LHCN-M2 (cell line): ENCODE measurements around the gene SNRNP70. TPM values are rescaled to one million over a fixed set of nuclear protein-coding genes. Genes with fewer than 3 reads are reported as not detected.
A peak's percentile ranks its signal among the peaks of the same experiment; 100 is the strongest.

Experiments
- DNase-seq: peaks from one replicate; pipeline ENCODE4 v3.0.0-alpha.2; 2012; ENCODE audit warnings: low read depth
- total RNA-seq: library from RNA; depleted of rRNA; stranded (reverse); fragments of >200 nt; gene quantifications from 2 replicates; pipeline ENCODE4 v1.2.3, GENCODE V29; 2014

The SNRNP70 gene
- total RNA-seq, 1 experiment from 2014 or later = 241 TPM

GRCh38 chr19:49101160-49101559 lies 15.9 kb downstream of the SNRNP70 start:
- no peak for DNase-seq

- no peak for DNase-seq
Measured at GRCh38 chr19:49102303-49102702, 17.1 kb downstream of the SNRNP70 start.

GRCh38 chr19:49103331-49104085 lies 18.3 kb downstream of the SNRNP70 start:
- DNase-seq = no peak

GRCh38 chr19:49104229-49104864 lies 19.1 kb downstream of the SNRNP70 start:
- no peak for DNase-seq

- DNase-seq = peak; percentile 54
Measured at GRCh38 chr19:49106648-49107135, 21.4 kb downstream of the SNRNP70 start.

- no peak for DNase-seq
Measured at GRCh38 chr19:49107625-49108459, 22.6 kb downstream of the SNRNP70 start.

- no peak for DNase-seq
Measured at GRCh38 chr19:49109051-49109450, 23.8 kb downstream of the SNRNP70 start.

- DNase-seq = no peak
Measured at GRCh38 chr19:49109569-49110233, 24.4 kb downstream of the SNRNP70 start.

- peak; percentile 46 for DNase-seq
Measured at GRCh38 chr19:49110567-49110966, 25.3 kb downstream of the SNRNP70 start.

- no peak for DNase-seq
Measured at GRCh38 chr19:49111218-49111998, 26.2 kb downstream of the SNRNP70 start.

- peak; percentile 66 for DNase-seq
Measured at GRCh38 chr19:49113762-49114629, 28.7 kb downstream of the SNRNP70 start, which contains the start of gene LIN7B. TSS of gene LIN7B (plus strand) at chr19:49114370. CDS start at chr19:49114405, 35 bp downstream.

- peak; percentile 50 for DNase-seq
Measured at GRCh38 chr19:49114630-49115363, 29.5 kb downstream of the SNRNP70 start.

GRCh38 chr19:49116544-49116943 lies 31.3 kb downstream of the SNRNP70 start:
- DNase-seq = no peak

- no peak for DNase-seq
Measured at GRCh38 chr19:49117677-49118564, 32.7 kb downstream of the SNRNP70 start.

GRCh38 chr19:49118565-49119410 lies 33.5 kb downstream of the SNRNP70 start, which contains the start of gene C19orf73:
TSS of gene C19orf73 (minus strand) at chr19:49119143. CDS start at chr19:49119022, 121 bp downstream.
- peak; percentile 92 for DNase-seq

- peak; percentile 49 for DNase-seq
Measured at GRCh38 chr19:49119411-49120324, 34.4 kb downstream of the SNRNP70 start, which contains the start of gene PPFIA3. TSS of gene PPFIA3 (plus strand) at chr19:49119544. CDS start at chr19:49127874, 8,330 bp downstream.
